Fibroblast of peridontal ligament (primary cell): ENCODE measurements around the gene TARS1.
A peak's percentile ranks its signal among the peaks of the same experiment; 100 is the strongest.

ENCODE experiments used
- DNase-seq: peaks from one replicate; pipeline ENCODE4 v3.0.0-alpha.2; 2010; ENCODE audit errors: extremely low read depth

The TARS1 gene

GRCh38 chr5:33439905-33440481, 772 bp upstream of the TARS1 start:
- DNase-seq, result no peak

- DNase-seq, result peak; percentile 79
Measured at GRCh38 chr5:33441241-33442177, 744 bp downstream of the TARS1 start.

- no peak for DNase-seq
Measured at GRCh38 chr5:33444542-33444941, 3.8 kb downstream of the TARS1 start.

DNA sequence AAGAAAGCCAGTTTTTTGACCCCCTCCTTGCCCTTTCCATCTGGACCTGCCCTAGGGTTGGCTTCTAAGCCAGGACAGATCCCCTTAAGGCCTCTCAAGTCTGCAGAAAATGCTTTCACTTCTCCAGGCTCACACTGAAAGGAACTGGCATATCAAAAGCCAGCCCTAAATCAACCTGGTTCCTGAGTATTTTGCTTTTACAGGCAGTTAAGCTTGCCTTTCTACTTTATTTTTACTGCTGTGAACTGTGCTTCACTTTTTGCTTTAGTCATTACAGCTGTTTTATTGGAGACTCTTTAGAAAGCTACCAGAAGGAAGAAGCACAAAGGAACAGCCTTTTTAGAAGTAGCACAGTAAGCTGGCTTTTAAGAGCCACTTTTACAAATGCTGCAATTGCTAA, 5.0 kb downstream of the TARS1 start:
- DNase-seq, result no peak

DNA sequence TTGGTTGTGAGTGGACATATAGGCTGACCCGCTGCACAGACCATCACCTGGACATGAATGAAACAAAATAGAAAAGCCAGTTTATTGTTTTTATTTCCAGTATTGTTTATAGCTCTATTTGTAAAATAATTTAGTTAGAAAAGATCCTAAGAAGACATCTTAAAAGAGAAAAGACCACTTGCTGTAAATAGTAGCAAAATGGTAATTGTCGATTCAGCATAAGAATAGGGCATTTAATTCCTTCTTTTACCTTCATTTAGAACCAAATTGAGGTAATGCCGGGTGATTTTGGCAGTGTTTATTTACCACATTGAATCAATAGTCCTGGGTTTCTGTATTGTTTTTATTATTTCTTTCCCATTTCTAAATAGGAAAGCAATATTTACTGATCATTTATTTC, 7.4 kb downstream of the TARS1 start:
- no peak for DNase-seq

DNA sequence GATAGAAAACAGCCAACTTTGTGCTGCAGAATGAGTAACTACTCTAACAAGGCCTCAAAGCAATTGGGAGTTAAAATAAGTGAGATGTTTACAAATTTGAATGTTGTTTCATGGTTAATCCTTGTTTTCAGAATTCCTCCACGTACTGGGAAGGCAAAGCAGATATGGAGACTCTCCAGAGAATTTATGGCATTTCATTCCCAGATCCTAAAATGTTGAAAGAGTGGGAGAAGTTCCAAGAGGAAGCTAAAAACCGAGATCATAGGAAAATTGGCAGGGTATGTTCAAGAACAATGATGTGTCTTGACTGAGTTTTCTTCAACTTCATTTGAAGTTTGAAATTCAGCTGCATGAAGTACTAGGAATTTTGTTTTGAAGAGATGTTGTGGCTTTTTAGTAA, 16.4 kb downstream of the TARS1 start:
- peak; percentile 83 for DNase-seq

DNA sequence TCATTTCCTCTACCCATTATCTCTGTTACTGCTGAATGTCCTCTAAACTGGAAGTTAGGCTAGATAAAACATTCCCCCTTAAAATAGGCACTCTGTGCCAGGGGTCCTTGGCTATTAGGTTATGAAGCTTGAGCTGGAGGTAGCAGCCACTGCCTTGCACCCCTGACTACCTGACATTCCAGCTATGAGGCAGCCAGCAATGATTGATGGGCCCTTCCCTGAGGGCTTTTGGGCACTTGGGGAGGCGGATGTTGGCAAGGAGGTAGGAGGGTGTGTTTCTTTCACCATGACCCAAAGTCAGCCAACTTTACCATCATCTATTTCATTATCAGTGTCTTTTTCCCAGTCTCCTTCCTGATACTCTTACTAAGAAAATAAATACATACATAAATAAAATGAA, 17.1 kb downstream of the TARS1 start:
- DNase-seq, result no peak

DNA sequence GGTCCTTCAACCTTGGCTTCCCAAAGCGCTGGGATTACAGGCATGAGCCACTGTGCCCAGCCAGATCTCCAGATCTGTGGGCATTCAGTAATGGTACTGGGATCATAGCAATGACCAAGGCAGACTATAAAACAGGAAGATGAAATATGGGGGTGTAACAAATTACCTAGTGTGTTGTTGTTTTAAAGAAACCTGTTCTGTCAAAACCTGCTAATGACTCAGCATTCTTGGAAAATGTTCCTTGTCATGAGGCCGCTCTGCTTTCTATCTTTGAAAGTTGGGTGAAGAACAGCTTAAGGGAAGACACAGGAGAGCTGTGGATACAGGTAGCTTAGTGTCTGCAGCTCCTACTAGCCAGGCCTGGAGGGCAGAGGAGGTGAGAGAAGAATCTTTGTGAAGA, 19.4 kb downstream of the TARS1 start:
- DNase-seq, result no peak

DNA sequence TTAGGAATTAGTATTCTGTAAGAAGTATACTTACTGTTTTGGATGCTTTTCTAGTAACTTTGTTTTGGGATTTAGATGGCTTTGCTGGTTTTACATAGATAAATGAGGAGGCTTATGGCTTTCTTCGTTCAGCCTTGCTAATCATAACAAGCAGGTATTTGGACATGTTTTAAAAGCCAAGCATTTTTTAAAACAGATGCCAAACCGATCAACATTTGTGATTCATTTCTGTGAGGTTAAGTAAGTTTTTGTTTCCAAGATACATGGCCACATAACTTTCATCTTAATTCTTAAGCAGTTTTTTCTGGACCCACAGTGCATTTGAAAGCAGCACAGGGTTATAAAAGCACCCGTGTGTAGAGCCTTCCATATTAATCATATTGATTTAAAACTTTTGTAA, 21.7 kb downstream of the TARS1 start:
- DNase-seq, result peak; percentile 45

DNA sequence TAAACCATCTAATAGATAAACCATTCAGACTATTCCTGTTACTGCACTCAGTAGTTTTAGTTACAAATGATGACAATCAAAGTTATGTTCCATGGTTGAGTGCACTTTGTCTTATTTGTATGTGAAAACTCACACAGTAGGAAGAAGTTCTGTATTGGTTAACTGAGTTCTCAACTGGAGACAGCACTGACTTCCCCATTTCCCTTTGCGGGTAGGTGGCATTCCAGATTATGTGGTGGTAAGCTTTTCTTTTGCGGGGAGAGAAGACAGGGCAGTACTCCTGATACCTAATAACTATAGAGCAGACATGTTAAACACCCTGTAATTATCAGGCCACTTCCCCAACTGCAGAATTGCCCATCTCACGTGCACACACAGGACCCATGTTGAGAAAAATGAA, 24.4 kb downstream of the TARS1 start:
- DNase-seq, result no peak

GRCh38 chr5:33468775-33469435, 28.1 kb downstream of the TARS1 start:
- DNase-seq, result no peak

GRCh38 chr5:33470544-33470943, 29.8 kb downstream of the TARS1 start:
- no peak for DNase-seq

- DNase-seq, result no peak
Measured at GRCh38 chr5:33472805-33473409, 32.1 kb downstream of the TARS1 start.

DNA sequence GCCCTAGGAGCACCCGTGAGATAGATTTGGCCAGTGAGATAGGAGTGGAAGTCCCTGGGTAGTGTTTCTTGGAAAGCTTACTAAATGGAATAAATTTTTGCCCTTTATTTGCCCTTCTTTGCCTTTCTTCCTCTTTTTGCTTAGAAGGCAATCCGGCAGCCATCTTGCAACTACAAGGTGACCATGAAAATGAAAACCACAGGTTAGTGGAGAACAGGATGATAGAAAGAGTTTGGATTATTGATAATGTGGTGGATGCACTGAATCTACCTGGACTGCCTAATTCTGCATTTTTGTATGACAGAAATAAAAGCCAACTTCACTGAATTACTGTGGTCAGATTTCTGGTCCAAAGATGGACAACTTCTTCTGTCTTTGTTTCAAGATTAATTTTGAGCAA, 33.2 kb downstream of the TARS1 start:
- DNase-seq, result no peak

DNA sequence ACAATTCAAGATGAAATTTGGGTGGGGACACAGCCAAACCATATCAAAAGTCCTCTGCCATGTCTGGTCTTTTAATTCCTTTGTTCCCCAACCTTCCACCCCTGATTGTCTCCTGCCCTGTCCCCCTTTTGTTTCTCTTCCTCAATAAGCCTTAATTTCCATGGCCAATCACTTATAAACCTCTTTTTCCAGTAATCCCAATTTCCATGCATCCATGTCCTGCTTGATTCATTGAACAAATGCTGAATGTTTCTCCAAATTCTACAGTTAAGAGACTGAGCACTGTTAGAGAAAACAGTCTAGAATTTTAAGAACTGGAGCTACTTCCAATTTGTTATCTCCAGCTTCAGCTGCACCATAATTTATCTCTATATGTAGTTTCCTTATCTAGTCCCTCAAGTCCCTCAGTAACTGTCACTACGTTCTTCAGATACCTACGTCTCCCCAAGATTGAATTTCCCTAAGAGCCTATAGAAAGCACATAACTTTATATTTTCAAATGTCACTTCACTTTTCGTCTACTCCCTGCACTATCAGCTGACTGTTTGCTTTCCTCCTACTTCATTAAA, 34.2 kb downstream of the TARS1 start:
- no peak for DNase-seq

GRCh38 chr5:33475706-33476105, 34.9 kb downstream of the TARS1 start:
- DNase-seq, result no peak

DNA sequence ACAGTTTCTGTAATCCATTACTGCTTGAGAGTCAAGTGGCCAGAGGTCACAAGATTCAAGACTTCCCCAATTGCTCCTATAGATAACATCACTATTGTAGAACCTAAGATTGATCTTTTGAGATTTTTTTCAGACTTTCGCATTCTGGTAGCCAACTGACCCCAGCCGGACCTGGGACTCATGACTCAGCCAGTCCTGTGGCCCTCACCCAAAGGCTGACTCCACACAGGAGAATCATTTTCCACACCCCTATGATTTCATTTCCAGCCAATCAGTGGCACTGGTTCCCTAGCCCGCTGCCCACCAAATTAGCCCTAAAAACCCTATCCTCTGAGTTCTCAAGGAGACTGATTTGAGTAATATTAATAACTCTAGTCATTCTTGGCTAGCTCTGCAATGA, 36.2 kb downstream of the TARS1 start:
- no peak for DNase-seq

GRCh38 chr5:33477816-33478215, 37.1 kb downstream of the TARS1 start:
- DNase-seq, result no peak

DNA sequence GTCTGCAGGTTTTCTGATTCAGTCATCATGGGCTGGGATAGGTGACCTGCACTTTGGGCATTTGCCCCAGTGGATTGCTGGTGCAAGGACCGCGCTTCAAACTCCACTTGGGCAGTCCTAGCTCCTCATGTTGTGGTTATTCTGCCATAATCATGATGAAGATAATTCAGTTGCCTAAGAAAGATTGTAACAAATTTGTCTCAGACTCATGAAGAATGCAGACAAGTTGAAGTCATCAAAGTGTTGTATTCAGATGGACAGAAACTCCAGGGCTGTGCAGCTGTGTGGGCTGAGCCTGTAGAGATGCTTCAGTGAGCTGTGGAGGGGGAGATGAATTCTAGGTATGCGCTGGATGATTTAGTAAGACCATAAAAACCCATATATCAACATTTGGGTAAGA, 38.5 kb downstream of the TARS1 start:
- no peak for DNase-seq

- no peak for DNase-seq
Measured at GRCh38 chr5:33480876-33481275, 40.1 kb downstream of the TARS1 start.

GRCh38 chr5:33482335-33482734, 41.6 kb downstream of the TARS1 start:
- DNase-seq, result no peak

GRCh38 chr5:33487236-33487635, 46.5 kb downstream of the TARS1 start:
- DNase-seq, result peak; percentile 11
